ENCODE measurements around the gene DNAJB12.
"Not testable (repeated sequence)": the region's sequence is repeated elsewhere in the genome, so short reads cannot be mapped to it uniquely, and the experiment has no call there.

Gene DNAJB12

DNA sequence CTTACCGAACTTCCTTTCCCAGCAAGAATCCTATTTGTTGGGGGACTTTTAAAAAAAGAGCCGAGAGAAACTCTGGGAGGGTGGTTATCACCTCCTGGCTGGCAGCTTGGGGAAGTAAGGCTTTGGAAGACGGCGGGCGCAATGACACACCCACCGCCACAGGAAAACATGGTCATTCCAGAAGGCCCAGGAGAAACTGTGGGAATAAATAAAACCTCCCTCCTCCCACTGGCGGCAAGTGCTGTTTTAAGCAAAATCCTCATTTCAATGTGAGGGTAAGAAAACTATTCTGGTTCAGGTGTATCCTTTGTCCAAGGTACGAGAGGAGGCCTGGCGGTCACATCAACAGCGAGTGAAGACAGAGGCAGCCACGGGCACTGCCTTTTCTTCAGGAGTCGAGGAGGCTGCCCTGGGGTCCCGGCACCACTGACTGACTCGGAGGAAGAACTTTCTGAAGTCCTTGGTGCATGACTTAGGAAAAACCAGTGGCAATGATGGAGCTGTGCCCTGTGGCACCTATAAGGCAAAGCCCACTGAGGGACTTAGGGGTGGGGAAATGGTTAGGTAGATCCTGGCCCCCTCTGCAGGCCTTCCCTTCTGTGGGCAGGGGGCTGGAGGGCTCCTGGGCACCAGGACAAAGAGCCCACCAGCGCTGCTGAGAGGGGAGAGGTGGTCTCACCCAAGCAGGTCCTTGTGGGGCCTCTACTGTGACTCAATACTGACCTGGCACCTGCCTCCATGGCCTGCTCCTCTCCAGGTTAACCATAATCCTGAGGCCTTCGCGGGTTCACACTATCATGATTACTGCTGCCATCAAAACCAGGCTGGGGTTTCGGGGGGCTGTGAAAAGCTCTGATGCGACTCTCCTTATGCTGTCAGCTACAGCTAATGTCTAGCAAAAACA lies 21.4 kb downstream of the DNAJB12 start:
- no peak for DNase-seq (ENCODE audit: low read depth, low spot score)
- H3K4me3 ChIP-seq (ENCODE audit: low read length): peak overlapping the region; percentile 7; the same call in 1 of the 2 replicates

DNA sequence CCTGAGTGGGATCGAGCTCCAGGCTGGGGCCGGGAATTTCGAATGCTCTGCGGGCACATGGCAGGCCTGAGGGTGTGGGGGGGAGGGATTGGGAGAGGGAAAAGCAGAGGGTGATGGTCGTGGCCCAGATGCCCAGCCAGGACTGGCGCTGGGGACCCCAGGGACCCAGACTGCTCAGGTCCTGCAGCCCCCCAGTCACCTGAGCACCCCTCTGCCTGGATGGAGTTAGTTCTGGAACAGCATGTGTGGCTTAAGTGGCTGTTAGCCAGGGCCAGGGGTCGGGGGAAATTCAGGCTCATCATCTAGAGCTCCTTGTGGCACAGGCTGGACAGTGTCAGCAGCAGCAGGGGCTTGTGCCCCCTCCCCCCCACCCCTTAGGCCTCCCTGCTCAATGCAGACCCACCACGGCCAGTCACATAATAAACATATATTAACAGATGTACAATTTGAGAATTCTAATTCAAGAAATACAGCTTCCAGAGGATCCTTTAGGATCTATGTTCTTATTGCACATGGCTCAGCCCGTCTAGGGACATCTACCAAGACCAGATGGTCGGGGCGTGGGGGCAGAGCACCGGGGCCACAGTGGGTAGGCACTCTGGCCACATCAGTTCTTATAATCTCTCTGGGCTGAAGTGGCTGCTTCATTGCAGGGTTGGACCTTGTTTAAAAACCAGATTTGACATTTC lies 22.2 kb downstream of the DNAJB12 start:
- no peak for DNase-seq (ENCODE audit: low read depth, low spot score)
- H3K4me3 ChIP-seq (ENCODE audit: low read length): peak overlapping the region; percentile 54

GRCh38 chr10:72331575-72332422 lies 22.9 kb downstream of the DNAJB12 start:
- peak; percentile 99 for DNase-seq (ENCODE audit: low read depth, low spot score)
- H3K4me3 ChIP-seq (ENCODE audit: low read length): peak overlapping the region; percentile 54

- DNase-seq (ENCODE audit: low read depth, low spot score): no peak
Observed at GRCh38 chr10:72330069-72330426, 24.7 kb downstream of the DNAJB12 start.

DNA sequence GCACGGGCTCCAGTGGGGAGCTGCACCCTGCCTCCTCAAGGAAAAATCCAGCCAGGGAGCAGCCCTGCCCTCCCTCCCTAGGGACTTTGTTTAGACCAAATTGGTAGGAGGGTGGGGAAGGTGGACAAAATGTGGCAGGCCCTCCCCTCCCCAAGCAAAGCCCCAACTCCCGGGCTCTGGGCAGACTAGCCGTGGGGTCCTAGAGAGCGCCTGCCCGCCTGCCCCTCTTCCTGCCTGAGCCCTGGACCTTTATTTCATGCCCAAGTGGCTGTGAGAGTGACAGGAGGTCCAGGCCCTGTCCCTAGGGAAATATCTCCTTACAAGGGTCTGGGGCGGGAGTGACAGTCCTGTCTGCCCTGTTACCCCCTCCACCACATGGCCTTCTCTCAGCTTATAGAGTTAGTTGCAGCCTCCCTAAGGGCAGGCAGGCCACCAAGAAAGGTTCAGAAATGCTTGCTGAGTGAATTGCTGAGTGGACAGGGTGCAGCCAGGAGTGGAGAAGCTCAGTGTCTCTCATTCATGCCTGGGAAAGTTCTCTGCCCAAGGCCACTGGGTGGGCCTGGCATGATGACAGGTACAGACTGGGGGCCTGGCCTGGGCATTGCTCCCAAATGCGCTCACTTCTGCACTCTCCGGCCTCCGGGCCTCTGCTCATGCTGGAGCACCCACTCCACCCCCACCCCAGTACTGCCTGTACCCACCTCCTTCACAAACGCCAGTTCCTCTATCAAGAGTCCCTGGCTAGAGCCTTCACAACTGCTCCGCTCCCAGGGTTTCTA lies 25.2 kb downstream of the DNAJB12 start:
- H3K4me3 ChIP-seq (ENCODE audit: low read length): no peak overlapping the region
- no peak for DNase-seq (ENCODE audit: low read depth, low spot score)

More at GRCh38 chr10:72330069-72330426, 24.7 kb downstream of the DNAJB12 start:
- H3K4me3 ChIP-seq (ENCODE audit: low read length): no peak overlapping the region

DNA sequence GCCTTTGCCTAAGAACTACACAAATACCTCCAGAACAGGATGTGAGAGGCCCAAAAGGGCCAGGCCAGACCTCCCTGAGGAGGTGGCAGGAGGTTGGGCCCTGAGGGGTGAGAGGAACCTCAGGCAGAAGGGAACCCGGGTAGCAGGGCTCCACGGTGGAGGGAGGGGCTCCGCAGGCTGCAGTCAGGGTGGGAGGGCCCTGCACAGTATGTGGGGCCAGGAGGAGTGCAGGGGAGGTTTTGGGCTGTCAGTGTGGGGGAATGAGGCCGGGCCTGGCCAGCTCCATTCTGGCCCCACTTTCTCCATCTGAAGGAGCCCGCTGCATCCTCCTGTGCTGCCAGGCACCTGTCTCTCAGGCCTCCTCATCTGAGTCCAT lies 25.9 kb downstream of the DNAJB12 start:
- H3K4me3 ChIP-seq (ENCODE audit: low read length): no peak overlapping the region
- no peak for DNase-seq (ENCODE audit: low read depth, low spot score)

- H3K4me3 ChIP-seq (ENCODE audit: low read length): no peak overlapping the region
- DNase-seq (ENCODE audit: low read depth, low spot score): no peak
Observed at GRCh38 chr10:72328045-72328828, 26.5 kb downstream of the DNAJB12 start.

DNA sequence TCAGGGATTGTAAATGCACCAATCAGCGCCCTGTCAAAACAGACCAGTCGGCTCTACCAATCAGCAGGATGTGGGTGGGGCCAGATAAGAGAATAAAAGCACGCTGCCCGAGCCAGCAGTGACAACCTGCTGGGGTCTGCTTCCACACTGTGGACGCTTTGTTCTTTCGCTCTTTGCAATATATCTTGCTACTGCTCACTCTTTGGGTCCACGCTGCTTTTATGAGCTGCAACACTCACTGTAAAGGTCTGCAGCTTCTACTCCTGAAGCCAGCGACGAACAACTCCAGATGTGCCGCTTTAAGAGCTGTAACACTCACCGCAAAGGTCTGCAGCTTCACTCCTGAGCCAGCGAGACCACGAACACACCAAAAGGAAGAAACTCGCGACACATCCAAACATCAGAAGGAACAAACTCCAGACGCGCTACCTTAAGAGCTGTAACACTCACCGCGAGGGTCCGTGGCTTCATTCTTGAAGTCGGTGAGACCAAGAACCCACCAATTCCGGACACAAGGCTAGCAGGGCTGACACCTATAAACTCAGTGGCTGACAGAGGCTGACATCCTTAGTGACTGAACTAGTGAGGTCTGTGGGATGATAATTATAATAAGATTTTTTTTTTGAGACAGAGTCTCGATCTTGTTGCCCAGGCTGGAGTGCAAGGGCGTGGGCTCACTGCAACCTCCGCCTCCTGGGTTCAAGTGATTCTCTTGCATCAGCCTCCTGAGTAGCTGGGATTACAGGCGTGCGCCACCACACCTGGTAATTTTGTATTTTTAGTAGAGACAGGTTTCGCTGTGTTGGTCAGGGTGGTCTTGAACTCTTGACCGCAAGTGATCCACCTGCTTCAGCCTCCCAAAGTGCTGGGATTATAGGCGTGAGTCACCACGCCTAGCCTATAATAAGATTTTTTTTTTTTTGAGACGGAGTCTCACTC lies 27.8 kb downstream of the DNAJB12 start:
- H3K4me3 ChIP-seq (ENCODE audit: low read length): peak overlapping the region; percentile 21
- DNase-seq (ENCODE audit: low read depth, low spot score): peak; percentile 69

DNA sequence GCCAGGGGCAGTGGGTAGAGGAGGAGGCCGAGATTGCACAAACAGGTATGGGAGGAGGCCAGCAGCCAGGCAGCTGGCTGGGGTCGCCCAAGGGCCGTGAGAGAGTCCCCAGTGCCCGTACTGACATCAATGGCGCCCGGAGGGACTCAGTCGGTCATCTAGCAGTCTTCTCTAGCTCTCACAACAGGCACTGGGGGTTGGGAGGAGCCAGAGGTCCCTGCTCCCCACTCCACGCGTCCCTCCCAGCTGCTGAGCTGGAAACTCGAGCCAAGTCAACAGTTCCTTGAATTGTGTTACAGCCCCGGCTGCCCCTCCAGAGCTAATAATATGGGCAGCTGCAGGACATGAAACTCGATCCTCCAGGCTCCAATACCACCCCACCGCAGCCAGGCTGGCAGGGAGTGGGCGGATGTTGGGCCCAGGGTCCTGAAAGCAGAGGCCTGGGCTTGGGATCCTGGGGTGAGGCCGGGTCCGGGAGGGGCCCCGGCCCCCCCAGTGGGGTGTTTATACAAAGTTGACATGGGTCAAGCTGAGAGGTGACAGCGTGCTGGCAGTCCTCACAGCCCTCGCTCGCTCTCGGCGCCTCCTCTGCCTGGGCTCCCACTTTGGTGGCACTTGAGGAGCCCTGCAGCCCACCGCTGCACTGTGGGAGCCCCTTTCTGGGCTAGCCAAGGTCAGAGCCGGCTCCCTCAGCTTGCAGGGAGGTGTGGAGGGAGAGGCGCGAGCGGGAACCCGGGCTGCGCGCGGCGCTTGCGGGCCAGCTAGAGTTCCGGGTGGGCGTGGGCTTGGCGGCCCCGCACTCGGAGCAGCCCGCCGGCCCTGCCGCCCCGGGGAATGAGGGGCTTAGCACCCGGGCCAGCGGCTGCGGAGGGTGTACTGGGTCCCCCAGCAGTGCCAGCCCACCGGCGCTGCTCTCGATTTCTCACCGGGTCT lies 29.2 kb downstream of the DNAJB12 start:
- not testable (repeated sequence) for DNase-seq (ENCODE audit: low read depth, low spot score); H3K4me3 ChIP-seq (ENCODE audit: low read length)

- DNase-seq (ENCODE audit: low read depth, low spot score): no peak
- no peak overlapping the region for H3K4me3 ChIP-seq (ENCODE audit: low read length)
Observed at GRCh38 chr10:72323771-72324191, 30.9 kb downstream of the DNAJB12 start.

- DNase-seq (ENCODE audit: low read depth, low spot score): no peak
- no peak overlapping the region for H3K4me3 ChIP-seq (ENCODE audit: low read length)
Observed at GRCh38 chr10:72323108-72323749, 31.5 kb downstream of the DNAJB12 start.

GRCh38 chr10:72322280-72323058 lies 32.2 kb downstream of the DNAJB12 start:
- DNase-seq (ENCODE audit: low read depth, low spot score): no peak
- H3K4me3 ChIP-seq (ENCODE audit: low read length): no peak overlapping the region

GRCh38 chr10:72322030-72322279 lies 32.8 kb downstream of the DNAJB12 start:
- no peak overlapping the region for H3K4me3 ChIP-seq (ENCODE audit: low read length)
- no peak for DNase-seq (ENCODE audit: low read depth, low spot score)

DNA sequence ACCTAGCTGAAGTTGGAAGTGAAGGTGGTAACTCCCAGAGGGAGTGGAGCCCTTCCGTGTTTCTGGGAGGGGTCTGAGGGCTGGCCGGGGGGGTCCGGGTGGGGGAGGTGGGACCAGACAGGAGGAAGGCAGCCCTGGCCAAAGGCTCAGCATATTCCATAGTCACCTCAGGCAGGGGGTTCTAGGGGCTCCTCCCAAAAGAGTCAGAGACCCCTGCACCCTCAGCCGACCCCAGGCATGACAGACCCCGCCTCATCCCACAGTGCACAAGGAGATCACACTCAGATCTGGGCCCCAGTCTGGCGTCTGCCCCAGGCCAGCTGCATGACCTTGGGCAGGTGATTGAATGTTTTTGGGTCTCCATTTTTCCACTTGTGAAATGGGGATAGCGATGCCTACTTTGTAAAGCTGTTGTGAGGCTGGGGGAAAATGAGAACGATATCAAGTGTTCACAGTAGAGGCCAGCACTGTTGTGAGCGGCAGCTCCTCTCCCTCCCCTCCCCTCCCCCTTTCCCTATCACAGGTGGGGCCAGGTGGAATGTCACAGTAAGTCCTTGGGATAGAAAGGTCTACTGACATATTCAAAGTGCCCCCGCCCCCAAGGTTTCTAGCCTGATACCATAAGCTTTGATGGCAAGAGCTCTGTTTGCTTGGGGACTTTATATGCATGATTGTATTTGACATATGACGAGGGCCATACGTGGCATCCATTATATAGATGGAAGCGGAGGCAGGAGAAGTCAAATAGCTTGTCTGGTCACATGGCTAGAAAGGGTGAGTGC lies 33.3 kb downstream of the DNAJB12 start:
- DNase-seq (ENCODE audit: low read depth, low spot score): no peak
- peak overlapping the region; percentile 21; the same call in 1 of the 2 replicates for H3K4me3 ChIP-seq (ENCODE audit: low read length)

All from Jurkat, Clone E6-1 (cell line).